Stimulated activated CD4-positive, alpha-beta T cell treated with anti-CD3 and anti-CD28 coated beads, Interleukin-2, amount 100 ng/mL, for 24 hours (primary cell): Measurements from ENCODE around the gene BMX.

ENCODE experiments used
- DNase-seq, 2 donors: peaks; one replicate each; pipeline ENCODE4 v3.0.0-alpha.2; 2020

BMX gene

GRCh38 chrX:15509845-15510244, 9.2 kb downstream of the BMX start:
- no peak for DNase-seq

GRCh38 chrX:15511563-15511962, 11.0 kb downstream of the BMX start:
- DNase-seq = no peak

DNA sequence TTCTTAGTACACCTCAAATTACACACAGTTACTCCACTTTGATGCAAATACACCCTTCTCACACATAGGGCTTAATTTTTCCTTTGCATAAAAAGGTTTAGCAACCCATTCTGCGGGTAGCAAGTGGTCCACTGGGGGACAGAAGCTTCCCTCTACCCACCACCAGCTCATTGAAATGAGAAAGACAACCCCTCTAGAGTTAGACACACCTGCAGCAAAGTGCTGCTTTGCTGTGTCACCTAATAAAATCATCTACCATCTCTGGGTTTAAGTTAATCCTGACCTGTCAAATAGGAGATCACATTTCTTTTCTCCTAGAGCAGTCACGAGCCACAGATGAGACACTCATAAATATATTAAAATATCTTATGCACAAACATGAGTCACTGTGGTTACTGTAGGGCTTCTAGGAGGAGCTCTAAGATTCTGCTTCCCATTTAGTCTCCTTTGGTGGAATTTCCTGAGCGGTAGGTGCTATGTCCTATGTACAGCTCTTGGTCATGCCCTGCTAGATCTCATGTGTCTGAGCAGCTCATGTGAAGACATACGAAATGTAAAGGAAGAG, 11.9 kb downstream of the BMX start:
- DNase-seq = no peak

DNA sequence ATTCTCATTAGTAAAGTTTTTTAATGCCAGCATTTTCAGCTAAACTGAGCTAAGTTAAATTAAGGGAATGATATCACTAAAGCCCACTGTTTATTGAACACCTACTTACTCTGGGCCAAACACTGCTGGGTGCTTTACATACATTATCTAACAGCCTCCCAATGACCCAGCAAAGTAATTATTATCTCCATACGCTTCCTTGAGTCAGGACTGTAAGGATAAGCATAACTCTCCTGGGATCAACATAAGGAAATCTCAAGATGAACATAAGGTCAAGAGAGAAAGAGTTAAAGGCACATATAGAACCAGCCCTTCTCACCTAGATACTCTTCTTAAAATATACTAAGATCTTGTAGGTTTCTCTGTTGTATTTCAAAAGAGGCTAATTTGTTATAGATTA, 13.7 kb downstream of the BMX start:
- no peak for DNase-seq

GRCh38 chrX:15515931-15516330, 15.3 kb downstream of the BMX start:
- DNase-seq = no peak

- DNase-seq = no peak
These were observed 21.9 kb downstream of the BMX start for GRCh38 chrX:15522464-15522863.

DNA sequence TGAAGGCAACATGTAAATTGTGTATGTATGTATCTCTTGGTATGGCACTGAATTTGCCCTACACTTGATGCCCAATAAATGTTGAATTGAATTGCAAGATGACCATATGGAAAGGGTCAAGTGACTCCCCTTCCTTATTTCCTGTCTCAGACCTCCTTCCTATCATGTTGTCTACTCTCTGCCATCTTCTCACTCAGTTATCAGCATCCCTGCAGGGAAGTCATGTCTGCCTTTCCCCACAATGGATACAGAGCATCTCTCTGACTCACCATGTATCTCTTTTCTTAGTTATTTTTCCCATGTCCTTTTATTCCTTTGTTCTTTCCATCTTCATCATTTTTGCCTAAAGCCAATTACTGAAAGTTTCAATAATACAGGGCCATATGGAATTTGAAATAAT, 22.5 kb downstream of the BMX start:
- no peak for DNase-seq

DNA sequence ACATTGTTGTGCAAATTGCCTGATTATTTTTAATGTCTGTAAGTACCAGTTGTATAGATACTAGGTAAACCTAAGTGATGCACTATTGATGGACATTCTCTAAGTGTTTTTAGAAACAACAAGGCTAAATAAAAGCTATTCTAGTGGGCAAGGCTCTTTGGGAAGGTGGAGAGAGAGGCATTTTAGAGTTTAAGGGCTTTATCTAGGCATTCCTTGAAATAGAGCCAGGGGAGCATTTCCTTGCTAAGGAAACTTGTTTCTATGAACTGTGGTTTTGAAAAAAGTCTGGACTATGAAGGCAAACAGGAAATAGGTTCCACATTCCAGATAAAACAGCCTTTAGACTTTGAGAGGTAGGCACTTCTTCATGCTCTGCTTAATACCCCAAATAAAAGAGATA, 23.8 kb downstream of the BMX start:
- no peak for DNase-seq

GRCh38 chrX:15525664-15526416, 25.2 kb downstream of the BMX start:
- no peak for DNase-seq

- no peak for DNase-seq
These were observed 28.6 kb downstream of the BMX start for GRCh38 chrX:15529165-15529564.

- no peak for DNase-seq
These were observed 29.7 kb downstream of the BMX start for GRCh38 chrX:15530318-15530717.

DNA sequence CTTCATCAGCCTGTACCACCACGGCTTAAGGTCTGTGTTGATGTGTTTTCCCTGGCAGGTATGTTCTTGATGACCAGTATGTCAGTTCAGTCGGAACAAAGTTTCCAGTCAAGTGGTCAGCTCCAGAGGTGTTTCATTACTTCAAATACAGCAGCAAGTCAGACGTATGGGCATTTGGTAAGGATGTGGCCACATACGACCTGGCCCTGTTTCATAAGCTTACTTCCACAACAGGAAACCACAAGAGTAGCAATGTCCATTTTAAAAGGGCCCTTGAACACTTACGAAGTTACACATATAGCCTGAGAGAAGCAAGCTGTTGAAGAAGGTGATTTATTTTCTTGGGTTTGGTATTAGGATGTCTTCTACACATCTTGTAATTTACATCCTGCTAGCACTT, 46.1 kb downstream of the BMX start:
- no peak for DNase-seq

DNA sequence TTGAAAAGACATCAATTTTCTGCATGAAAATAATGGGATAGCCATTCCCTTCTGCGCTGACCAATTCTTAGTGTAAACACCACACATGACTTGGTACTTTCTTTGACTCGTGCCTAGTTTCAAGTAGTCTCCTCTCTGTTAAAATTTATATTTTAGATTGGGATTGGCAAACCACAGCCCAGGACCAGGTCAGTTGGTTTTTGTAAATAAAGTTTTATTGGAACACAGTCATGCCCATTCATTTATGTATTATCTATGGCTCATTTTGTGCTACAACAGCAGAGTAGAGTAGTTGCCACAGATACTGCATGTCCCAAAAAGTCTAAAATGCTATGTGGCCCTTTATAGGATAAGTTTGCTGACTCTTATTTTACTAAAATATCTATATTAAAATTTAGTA, 46.7 kb downstream of the BMX start:
- DNase-seq = no peak

DNA sequence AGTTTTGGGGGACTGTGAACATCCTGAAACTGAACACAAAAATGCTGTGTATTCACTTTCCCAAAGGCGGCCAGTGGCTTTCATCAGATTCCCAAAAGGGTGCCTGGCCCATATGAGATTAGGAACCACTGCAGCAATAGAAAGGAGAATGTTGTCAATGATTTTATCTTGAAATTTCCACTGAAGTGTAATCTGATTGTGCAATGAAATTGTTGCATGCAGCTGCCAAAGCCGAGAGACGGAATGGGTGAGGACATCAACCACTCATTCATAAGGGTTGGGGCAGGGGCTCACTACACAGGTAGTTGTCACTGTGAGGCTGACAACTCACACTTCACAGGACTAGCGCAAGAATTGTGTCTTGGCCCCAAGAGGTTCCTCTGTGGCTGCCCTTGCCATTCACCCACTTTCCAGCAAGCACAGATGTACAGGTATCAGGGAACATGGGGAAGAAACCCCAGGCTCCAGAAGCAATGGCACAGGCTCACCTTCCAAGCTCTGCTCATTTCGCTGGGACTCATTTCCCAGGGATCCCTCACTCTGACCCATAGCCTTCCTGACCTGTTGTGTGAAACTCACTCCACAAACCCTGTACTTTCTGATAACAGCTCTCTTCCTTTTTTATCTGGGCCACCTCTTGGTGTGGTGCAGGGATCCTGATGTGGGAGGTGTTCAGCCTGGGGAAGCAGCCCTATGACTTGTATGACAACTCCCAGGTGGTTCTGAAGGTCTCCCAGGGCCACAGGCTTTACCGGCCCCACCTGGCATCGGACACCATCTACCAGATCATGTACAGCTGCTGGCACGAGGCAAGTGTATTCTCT, 48.8 kb downstream of the BMX start:
- DNase-seq = no peak

GRCh38 chrX:15559227-15559626, 58.6 kb downstream of the BMX start:
- no peak for DNase-seq

DNA sequence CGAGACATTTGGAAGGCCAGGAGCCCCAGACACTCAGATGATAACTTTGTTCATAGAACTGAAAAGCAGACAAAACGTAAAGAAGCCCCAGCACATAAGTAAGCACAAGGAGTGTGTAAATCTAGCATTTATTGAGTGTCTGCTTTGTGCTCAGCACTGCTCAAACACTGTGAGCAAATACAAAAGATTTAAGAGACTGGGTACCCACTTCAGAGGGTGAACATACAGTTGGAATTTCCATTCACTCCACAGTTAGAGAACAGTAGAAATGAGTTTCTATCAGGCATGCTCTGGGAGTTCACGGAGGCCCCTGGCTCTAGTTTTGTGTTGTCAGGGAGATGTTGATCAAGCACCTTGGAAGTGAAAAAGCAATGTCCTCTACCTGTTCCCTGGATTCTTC, 60.3 kb downstream of the BMX start:
- no peak for DNase-seq

- DNase-seq = no peak
These were observed 62.4 kb downstream of the BMX start for GRCh38 chrX:15563056-15563455.

DNA sequence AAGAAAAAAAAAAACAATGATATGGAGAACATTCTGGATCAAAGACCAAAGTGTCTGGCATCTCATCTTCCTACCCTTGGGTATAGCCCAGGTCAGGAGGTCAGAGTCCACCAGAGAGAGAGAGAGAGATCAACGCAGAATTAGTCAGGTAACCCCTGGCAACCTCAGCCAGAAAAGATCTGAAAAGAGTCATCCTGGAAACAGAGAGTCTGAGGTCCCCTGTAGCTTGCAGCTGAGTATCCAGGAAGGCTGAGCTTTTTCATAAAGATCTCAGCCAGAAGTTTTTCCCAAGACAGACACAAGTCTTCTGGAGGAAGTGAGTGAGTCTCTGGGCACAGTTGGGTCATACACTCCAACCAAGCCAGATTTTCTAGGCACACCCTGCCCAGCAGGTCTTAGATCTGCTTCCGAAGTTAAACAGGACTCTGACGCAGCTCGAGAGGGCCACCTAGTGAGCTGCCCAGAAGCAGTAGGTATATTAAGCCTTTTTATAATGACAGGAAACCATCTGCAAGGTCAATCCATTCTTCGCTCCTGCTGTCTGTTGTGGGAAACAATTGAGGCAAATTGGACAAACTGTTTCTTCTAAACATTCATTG, 64.5 kb downstream of the BMX start:
- DNase-seq = peak; percentile 18 to 20

- DNase-seq = no peak
These were observed 65.6 kb downstream of the BMX start for GRCh38 chrX:15566244-15566643.

DNA sequence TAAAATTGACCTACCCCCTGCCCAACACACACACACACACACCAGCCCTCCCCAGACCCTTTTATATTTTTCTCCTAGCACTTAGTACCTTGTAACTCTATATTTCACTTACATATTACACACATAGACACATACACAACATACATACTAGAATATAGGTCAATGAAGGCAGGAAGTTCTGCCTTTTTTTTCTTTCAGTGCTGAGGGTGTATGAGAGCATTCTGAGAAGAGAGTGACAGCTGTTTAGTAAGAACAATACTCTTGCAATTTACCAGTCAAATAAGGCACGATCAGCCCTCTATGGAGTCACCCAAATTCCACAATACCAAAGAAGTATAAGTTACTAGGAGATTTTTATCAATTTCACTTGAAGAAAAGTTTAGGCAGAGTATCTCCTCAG, 66.7 kb downstream of the BMX start:
- DNase-seq = no peak

DNA sequence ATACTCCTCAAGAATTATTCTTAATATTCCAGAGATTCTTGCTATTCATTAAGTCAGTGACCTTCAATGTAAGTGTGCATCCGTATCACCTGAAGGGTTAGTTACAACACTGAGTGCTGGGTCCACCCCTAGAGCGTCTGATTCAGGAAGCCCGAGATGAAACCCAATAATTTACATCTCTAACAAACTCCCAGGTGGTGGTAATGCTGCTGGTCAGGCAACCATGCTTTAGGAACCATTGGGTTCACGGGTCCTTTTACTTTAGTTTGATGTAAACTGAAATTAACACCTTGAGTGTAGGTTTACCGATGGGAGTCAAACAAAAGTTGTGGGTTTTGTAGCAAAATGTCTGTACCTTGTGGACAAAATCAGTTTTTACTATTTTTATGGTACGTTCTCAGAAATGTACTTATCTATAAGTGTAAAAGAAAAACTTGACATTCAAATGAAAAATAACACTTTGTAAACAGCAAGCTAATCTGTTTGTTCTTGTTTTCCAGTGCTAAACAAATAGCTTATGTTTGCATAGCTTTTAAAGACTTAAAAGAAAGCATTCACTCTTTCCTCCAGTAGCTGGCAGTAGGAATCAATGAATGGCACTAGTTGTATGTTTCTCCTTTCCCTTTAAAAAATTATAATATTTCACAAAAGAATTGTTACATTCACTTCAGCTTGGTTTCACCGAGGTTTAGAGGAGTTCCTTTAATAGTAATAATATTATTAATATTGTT, 67.4 kb downstream of the BMX start:
- DNase-seq = no peak

DNA sequence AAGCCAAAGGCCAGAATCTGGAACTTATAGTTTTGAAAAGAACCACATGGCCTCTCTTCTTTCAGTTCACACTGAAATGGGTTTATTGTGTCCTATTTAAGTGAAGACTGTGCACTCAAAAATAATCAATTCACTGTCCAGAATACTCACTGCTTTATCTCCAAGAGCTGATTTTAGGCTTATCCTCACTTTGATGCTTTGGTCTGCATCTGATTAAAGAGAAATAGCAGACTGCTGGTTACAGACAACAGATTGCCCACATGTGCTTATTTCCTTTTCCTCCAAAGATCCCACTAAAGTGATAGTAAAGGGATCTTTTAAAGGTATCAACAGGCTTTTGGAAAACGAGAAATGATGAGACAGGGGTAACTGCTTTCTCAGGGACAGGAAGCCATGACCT, 69.5 kb downstream of the BMX start:
- DNase-seq = no peak

- no peak for DNase-seq
These were observed 73.4 kb downstream of the BMX start for GRCh38 chrX:15574017-15574416.
